ENCODE data around the gene KCNH3.
"Not testable (repeated sequence)": the region's sequence is repeated elsewhere in the genome, so short reads cannot be mapped to it uniquely, and the experiment has no call there.

The KCNH3 gene

DNA sequence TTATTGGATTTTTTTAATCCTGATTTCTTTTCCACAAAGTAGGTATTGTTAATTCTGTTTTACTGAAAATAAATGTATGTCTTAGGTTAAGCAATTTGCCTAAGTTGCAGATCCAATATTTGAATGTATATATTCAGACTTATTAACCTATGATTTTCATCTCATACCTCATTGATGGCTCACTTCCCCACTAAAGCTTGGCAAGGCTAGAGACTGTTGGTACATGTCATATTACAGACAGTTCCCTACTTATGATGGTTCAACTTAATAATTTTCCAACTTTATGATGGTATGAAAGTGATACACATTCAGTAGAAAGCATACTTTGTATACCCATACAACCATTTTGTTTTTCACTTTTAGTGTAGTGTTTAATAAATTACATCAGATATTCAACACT lies 33.2 kb upstream of the KCNH3 start:
- Histone ChIP-seq H3K27me3 (ENCODE audit: insufficient read depth, poor library complexity, severe bottlenecking) (no peaks in the 10 kb centered on the region), H3K4me3 (replicated peaks; ENCODE audit: insufficient read depth, low read length) (no peak overlapping the region), H3K27ac (replicated peaks) (no peak overlapping the region)
- TF ChIP-seq POLR2AphosphoS5 (IDR thresholded peaks at IDR 0.05; ENCODE audit: low read depth) = no peak
- no peak for TF ChIP-seq GABPA (IDR thresholded peaks at IDR 0.05; ENCODE audit: low read depth)
- DNase-seq (ENCODE audit: low read depth in 1 of 2, low spot score in 1 of 2) = no peak

DNA sequence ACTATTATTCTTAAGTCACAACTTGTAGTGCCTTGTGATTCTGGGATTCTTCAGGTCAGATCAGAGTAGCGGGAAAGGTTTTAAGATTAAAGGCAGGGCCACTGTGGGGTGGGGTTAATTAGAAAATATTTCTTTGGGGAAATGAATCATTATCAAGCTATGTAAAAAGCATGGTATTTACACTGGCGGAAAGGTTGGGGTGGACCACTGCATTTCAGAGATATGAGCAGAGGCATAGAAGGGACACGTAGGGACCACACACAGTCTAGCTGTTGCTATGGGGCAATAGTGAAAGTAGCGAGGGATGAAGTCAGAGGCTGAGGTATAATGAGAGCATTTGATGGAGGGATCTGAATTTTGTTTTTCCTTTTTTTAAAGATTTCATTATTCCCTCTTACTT lies 31.7 kb upstream of the KCNH3 start:
- H3K27me3 ChIP-seq (ENCODE audit: insufficient read depth, poor library complexity, severe bottlenecking) = no peaks in the 10 kb centered on the region
- H3K27ac ChIP-seq (replicated peaks) = no peak overlapping the region
- DNase-seq (ENCODE audit: low read depth in 1 of 2, low spot score in 1 of 2) = no peak
- TF ChIP-seq SPI1 (IDR thresholded peaks at IDR 0.05; ENCODE audit: borderline replicate concordance, low read depth) (no peak), POLR2AphosphoS5 (IDR thresholded peaks at IDR 0.05; ENCODE audit: low read depth) (no peak), GABPA (IDR thresholded peaks at IDR 0.05; ENCODE audit: low read depth) (no peak)
- TF ChIP-seq, protein P1, sequence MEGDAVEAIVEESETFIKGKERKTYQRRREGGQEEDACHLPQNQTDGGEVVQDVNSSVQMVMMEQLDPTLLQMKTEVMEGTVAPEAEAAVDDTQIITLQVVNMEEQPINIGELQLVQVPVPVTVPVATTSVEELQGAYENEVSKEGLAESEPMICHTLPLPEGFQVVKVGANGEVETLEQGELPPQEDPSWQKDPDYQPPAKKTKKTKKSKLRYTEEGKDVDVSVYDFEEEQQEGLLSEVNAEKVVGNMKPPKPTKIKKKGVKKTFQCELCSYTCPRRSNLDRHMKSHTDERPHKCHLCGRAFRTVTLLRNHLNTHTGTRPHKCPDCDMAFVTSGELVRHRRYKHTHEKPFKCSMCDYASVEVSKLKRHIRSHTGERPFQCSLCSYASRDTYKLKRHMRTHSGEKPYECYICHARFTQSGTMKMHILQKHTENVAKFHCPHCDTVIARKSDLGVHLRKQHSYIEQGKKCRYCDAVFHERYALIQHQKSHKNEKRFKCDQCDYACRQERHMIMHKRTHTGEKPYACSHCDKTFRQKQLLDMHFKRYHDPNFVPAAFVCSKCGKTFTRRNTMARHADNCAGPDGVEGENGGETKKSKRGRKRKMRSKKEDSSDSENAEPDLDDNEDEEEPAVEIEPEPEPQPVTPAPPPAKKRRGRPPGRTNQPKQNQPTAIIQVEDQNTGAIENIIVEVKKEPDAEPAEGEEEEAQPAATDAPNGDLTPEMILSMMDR (IDR thresholded peaks at IDR 0.05; ENCODE audit: insufficient read depth, low read length) = no peak
- TF ChIP-seq, protein P2, sequence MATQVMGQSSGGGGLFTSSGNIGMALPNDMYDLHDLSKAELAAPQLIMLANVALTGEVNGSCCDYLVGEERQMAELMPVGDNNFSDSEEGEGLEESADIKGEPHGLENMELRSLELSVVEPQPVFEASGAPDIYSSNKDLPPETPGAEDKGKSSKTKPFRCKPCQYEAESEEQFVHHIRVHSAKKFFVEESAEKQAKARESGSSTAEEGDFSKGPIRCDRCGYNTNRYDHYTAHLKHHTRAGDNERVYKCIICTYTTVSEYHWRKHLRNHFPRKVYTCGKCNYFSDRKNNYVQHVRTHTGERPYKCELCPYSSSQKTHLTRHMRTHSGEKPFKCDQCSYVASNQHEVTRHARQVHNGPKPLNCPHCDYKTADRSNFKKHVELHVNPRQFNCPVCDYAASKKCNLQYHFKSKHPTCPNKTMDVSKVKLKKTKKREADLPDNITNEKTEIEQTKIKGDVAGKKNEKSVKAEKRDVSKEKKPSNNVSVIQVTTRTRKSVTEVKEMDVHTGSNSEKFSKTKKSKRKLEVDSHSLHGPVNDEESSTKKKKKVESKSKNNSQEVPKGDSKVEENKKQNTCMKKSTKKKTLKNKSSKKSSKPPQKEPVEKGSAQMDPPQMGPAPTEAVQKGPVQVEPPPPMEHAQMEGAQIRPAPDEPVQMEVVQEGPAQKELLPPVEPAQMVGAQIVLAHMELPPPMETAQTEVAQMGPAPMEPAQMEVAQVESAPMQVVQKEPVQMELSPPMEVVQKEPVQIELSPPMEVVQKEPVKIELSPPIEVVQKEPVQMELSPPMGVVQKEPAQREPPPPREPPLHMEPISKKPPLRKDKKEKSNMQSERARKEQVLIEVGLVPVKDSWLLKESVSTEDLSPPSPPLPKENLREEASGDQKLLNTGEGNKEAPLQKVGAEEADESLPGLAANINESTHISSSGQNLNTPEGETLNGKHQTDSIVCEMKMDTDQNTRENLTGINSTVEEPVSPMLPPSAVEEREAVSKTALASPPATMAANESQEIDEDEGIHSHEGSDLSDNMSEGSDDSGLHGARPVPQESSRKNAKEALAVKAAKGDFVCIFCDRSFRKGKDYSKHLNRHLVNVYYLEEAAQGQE (IDR thresholded peaks at IDR 0.05; ENCODE audit: insufficient replicate concordance, low read depth) = no peak
- H3K4me3 ChIP-seq (replicated peaks; ENCODE audit: insufficient read depth, low read length) = no peak overlapping the region

DNA sequence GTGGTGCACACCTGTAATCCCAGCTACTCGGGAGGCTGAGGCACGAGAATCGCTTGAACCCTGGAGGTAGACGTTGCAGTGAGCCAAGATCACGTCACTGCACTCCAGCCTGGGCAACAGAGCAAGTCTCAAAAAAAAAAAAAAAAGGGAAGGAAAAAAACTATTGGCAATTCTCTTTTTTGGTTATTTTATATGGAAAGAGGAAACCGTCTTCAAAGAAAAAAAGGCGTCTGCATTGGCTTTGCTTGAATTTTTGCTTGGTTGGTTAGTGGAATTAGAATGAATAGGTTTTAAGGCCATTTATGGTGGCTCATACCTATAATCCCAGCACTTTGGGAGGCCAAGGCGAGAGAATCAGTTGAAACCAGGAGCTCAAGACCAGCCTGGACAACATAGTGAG lies 29.1 kb upstream of the KCNH3 start:
- not testable (repeated sequence) for H3K27ac ChIP-seq (replicated peaks); DNase-seq (ENCODE audit: low read depth in 1 of 2, low spot score in 1 of 2); H3K4me3 ChIP-seq (replicated peaks; ENCODE audit: insufficient read depth, low read length); H3K27me3 ChIP-seq (ENCODE audit: insufficient read depth, poor library complexity, severe bottlenecking)

DNA sequence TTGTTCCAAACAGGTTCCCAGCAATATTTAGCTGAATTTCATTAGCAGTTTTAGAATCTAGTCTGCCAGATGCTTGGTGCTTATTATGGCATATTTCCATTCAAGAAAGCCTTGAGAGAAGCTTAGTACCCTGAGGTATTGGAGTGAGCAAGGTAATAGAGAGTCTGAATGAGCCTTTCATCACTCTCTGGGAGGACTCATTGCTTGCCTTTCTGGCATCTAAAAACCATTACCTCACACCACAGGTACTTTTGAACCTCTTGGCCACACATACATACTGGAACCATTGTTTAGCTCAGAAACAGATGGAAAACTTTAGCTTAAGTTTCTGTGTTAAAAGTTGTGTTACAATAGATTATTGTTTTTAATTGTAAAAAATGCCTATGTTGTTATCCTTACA lies 27.4 kb upstream of the KCNH3 start:
- Histone ChIP-seq H3K27me3 (ENCODE audit: insufficient read depth, poor library complexity, severe bottlenecking) (no peaks in the 10 kb centered on the region), H3K4me3 (replicated peaks; ENCODE audit: insufficient read depth, low read length) (no peak overlapping the region), H3K27ac (replicated peaks) (no peak overlapping the region)
- DNase-seq (ENCODE audit: low read depth in 1 of 2, low spot score in 1 of 2) = no peak
- TF ChIP-seq, protein P2 (IDR thresholded peaks at IDR 0.05; ENCODE audit: insufficient replicate concordance, low read depth) = no peak
- TF ChIP-seq POLR2AphosphoS5 (IDR thresholded peaks at IDR 0.05; ENCODE audit: low read depth) = no peak
- no peak for TF ChIP-seq GABPA (IDR thresholded peaks at IDR 0.05; ENCODE audit: low read depth)
- TF ChIP-seq SPI1 (IDR thresholded peaks at IDR 0.05; ENCODE audit: borderline replicate concordance, low read depth) = no peak
- TF ChIP-seq, protein P1 (IDR thresholded peaks at IDR 0.05; ENCODE audit: insufficient read depth, low read length) = no peak

DNA sequence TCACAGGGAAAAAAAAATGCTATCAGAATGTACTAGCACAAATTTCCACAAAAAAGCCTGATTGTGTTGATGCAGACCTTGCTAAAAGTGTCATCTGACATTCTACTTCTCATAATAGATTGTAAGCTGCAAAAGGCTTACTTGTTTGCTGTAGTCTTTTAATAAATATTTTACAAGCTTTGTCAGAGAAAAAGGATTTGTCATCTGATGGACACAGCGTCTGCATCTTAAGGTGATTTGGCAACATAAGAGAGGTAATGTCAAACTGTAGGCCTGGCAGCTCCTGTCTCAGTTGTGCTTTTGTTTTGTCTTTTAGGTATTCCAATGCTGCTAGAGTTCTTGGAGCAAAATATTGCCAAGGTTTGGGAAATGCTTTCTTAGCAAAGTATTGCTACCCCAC lies 26.3 kb upstream of the KCNH3 start:
- Histone ChIP-seq H3K27me3 (ENCODE audit: insufficient read depth, poor library complexity, severe bottlenecking) (no peaks in the 10 kb centered on the region), H3K27ac (replicated peaks) (no peak overlapping the region), H3K4me3 (replicated peaks; ENCODE audit: insufficient read depth, low read length) (no peak overlapping the region)
- TF ChIP-seq, protein P2 (IDR thresholded peaks at IDR 0.05; ENCODE audit: insufficient replicate concordance, low read depth) = no peak
- TF ChIP-seq SPI1 (IDR thresholded peaks at IDR 0.05; ENCODE audit: borderline replicate concordance, low read depth) = no peak
- TF ChIP-seq GABPA (IDR thresholded peaks at IDR 0.05; ENCODE audit: low read depth) = no peak
- TF ChIP-seq POLR2AphosphoS5 (IDR thresholded peaks at IDR 0.05; ENCODE audit: low read depth) = no peak
- TF ChIP-seq, protein P1 (IDR thresholded peaks at IDR 0.05; ENCODE audit: insufficient read depth, low read length) = no peak
- DNase-seq (ENCODE audit: low read depth in 1 of 2, low spot score in 1 of 2) = no peak
